NCI-H1417 (cell line): ENCODE results near the gene OAS1.

Experiments
- DNase-seq, 3 experiments: peaks; one replicate each; lab custom pipeline; 2025; lab: John Stamatoyannopoulos, UW

Gene OAS1

DNA sequence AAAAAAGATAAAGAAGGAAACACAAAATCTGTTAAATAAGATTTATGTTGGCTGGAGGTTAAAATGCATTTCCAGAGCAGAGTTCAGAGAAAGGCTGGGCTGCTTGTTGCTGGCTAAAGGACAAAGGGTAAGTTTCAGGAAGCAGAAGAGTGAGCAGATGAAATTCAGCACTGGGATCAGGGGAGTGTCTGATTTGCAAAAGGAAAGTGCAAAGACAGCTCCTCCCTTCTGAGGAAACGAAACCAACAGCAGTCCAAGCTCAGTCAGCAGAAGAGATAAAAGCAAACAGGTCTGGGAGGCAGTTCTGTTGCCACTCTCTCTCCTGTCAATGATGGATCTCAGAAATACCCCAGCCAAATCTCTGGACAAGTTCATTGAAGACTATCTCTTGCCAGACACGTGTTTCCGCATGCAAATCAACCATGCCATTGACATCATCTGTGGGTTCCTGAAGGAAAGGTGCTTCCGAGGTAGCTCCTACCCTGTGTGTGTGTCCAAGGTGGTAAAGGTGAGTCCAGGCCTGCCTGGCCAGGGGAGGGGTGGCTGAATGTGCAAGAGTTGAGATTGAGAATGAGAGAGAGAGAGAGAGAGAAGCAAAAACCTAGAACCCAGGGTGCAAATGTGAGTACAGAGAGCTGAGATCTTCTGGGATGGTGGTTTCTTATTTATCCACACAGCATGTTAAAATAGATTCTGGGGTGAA lies at the start of gene OAS1:
Gene OAS1, plus strand, starts transcription at position 251 of the 703 bp plus-strand sequence. Its CDS starts 78 bp downstream, at position 329.
- peak in 1 of 3 experiments; percentile 32 for DNase-seq

DNA sequence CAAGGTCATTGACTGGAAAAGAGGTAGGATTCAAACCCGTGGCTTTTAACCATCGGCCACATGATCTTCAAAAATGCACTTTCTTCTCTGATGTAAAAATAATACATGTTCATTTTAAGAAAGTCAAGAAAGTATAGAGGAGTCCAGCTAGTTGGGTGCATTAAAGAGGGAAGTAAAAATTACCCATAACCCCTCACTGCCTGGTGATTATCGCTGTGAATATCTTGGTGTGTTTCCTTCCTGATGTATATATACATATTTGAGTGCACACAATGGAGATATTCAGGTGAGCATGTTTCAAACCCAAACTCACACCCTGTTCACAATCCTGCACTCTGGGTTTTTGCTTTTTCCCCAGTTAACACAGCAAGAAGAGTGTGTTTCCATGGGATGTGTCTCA lies 47.5 kb upstream of the OAS1 start:
- no peak for DNase-seq

DNA sequence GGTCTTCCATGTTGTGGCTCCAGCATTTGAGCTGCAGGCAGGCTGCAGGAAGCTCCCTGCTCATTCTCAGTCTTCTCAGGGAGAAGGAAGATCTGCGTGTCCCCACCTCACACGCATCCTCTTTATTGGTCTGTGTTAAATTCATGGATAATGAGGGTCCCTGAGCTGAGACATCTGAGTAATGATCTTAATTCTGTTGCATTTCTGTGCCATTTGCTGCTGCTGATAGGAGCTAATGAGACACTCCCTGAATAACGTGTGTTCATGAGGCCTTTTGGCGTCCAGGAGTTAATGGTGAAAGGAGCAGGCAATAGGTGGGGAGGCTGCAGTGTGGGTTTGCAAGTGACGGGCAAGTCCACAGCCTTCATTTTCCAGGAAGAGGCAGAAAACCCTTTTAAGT lies 46.6 kb upstream of the OAS1 start:
- DNase-seq: no peak

DNA sequence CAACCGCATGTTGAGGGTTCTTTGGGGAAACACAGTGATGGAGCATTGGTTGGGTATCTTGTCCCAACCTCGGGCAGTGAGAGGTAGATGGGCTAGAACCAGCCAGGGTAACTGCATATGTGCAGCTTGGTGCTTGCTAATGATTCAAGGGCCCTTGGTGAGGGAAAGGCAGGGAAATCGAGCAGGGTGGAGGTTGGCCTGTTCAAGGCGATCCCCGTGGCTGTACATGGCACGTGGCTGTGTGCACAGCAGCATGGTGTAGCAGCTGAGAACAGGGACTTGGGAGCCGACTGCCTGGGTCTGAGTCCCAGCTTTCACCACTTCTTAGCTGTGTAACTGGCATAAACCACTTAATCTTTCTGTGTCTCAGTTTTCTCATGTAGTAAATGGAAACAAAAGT lies 45.5 kb upstream of the OAS1 start:
- no peak for DNase-seq

DNA sequence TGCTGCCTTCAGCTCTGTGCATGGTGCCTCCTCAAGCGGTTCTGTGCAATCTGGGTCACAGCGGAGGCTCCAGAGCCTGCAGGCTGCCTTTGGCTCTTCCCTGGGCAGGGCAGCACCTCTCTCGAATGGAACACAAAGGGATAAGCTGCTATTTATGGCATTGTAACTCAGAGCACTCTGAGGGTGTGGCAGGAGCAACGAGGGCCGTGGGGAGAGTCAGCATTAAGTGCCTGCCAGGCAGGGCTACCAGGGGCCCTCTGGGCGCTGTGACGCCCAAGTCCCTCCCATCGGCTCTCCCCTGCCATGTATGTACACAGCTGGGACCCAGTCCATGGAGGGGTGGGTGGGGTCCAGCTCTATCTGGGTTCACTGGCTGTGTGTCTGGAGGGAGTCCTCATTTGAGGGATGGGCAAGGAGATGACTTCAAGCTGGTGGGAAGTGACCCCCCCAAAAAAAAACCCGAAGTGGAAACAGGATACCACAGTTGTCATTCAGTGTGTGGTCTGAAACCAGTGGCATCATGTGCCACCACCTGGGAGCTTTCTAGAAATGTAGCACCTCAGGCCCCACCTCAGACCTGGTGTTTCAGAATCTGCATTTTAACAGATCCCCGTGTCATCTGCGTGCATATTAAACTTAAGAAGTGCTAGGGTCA lies 44.0 kb upstream of the OAS1 start:
- peak in 1 of 3 experiments; percentile 39 for DNase-seq

DNA sequence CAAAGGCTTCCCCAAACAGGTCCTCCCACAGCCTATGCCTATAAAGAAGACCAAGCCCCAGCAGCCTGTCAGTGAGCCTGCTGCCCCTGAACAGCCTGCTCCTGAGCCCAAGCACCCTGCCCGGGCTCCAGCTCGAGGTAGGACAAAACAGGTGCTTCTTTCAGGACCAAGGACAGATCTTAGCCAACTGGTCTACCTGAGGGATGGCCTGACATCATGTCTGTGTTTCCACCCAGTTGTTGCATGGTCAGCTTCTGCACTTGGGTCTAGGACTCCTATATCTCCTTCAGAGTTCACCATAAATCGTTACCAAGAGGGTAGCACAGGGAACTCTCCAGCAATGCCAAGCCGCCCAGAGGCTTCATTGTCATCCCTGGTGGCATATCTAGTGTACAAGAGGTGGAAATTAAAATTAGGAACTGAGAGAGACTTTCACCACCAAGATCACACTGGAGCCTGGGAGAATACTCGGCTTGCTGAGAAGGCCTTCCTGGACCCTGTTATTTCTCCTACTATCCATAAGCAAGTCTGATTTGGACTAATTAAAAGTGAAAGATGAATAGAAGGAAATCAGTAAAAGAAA lies 38.2 kb upstream of the OAS1 start:
- no peak for DNase-seq

DNA sequence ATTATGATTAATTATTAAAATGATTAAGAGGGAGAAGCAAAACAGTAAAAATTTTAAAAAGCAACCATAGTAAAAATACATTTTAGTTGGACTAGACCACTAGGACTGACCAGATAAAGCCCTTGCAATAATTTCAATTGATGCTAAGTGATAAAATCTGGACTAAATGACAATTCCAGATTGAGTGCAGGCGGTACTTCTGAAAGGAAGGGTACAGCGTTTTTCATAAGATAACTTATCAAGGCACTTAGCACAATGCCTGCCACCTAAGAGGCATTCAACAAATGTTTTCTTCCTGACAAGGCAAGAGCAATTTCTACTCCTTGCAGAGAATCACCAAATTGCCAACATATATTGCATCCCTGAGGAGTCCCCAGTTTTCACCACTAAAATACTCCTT lies 37.7 kb upstream of the OAS1 start:
- DNase-seq: no peak

DNA sequence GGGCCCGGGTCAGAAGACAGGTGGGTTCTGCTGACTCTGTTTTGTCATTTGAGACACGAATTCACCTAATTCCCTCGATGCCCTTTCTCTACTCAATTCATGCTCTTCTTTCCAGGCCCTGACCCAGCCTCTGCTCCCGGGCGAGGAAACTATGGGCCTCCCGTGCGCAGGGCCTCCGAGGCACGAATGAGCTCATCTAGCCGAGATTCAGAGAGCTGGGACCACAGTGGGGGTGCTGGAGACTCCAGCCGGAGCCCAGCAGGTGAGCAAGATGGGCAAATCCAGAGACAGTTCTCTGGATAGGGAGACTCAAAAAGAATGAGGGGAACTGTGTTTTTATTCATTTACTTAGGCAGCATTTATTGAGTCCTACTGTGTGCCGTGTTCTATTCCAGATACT lies 37.0 kb upstream of the OAS1 start:
- DNase-seq: no peak

DNA sequence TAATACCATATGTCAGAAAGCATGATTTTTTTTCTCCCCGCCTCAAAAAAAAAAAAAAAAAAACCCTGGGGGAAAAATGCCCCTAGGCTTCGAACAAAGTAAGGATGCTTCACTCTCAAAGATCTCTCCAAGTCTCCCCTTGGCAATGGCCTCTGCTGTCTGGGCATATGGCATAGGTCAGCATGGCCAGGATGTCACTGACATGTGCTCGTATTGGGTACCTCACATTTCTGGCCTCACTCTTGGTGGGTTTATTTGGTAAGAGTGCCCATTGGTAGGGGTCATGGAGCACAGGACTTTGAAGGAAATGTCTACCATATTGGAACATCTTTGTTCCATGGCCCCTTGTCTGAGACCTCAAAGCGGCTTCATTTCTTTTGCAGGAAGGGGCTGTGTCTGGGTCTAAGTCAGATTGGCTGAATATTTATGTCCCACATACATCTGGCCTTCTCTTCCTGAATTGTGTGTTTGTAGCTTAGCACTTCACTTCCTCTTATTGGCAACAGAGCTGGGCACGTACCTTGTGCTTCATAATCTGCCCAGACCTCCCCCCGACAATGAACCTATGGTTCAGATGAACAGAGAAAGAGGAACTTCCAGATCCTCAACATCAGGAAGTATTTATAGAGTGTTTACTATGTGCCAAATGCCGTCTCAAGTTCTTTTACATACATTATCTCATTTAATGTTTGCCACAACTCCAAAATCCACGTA lies 36.3 kb upstream of the OAS1 start:
- DNase-seq: no peak

DNA sequence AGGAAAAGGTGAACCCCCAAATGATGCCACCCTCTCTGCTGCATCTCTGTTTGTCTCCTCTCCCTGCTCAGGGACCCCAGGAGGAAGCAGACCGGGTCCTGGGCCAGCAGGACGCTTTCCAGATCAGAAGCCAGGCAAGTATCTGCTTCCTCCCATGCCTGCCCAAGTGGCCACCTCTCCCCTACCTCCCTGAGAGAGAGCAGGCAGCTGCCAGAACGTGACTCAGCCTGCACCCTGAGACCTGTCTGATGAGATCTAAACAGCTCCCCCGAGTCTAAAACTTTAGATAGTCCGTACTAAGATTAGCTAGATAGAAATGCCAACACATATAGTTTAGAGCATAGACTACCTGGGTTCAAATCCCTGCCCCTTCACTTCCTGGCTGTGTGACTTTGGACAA lies 31.2 kb upstream of the OAS1 start:
- no peak for DNase-seq

DNA sequence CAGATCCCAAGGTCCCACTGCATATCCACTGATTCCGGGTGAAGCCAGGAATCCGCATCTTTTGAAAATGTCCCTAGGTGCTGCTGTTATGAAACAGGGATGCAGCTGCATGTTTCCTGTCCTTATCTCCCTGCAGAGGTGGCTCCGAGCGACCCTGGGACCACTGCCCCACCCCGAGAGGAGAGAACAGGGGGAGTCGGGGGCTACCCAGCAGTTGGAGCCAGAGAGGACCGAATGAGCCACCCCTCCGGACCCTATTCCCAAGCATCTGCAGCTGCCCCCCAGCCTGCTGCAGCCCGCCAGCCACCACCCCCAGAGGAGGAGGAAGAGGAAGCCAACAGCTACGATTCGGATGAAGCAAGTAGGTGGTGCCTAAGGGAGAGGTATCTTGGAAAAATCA lies 30.3 kb upstream of the OAS1 start:
- no peak for DNase-seq

DNA sequence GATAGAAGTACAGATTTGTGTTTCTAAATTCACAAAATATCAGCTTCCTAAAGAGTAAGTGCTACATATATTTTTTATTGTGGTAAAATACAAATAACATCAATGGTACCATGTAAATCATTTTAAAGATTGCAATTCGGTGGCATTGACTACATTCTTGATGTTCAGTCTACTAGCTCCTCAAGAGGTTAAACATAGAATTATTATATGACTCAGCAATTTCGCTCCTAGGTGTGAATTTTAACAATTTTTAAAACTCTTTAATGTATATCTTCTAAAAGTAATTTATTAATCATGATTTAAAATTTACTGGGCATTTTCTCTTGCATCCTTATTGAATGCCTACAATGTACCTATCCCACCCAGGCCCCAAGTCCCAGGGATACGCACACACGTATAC lies 29.8 kb upstream of the OAS1 start:
- DNase-seq: no peak

DNA sequence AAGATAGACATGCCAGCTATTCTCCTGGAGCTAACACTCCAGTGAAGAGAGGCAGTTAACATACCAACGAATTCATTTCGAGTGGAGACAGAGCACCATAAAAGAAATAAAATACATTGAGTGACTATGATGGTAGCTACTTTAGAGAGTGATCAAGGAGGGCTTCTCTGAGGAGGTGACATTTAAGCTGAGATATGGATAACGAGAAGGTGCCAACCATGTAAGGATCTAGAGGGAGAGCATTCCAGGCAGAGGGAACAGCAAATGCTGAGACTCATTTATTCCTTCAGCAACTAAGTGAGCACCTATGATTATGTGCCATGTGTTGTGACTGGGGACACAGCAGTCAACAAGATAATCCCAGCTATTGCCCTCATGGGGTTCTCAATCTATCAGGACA lies 28.3 kb upstream of the OAS1 start:
- no peak for DNase-seq

DNA sequence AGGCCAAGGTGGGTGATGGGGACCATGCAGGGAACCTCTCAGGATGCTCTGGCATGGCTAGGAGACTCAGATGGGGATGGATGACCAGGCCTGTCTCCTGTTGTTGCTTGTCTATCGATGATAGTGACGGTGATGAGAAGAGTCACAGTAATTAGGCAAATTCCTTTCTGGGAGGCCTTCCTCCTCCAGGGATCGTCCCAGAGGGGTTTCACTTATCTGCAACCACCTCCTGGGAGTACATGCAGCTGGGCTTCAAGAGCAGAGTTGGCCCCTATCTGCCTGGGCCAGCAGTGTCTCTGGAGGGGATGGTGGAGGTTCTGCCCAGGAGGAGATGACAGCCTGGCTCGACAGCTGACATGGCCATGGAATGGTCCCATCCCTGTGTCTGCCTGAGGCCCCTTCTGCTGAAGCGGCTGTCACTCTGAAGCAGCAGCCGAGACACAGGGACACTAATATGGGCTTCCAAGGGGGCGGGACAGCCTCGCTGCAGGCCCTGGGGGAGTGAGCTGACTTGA lies 27.5 kb upstream of the OAS1 start:
- no peak for DNase-seq

DNA sequence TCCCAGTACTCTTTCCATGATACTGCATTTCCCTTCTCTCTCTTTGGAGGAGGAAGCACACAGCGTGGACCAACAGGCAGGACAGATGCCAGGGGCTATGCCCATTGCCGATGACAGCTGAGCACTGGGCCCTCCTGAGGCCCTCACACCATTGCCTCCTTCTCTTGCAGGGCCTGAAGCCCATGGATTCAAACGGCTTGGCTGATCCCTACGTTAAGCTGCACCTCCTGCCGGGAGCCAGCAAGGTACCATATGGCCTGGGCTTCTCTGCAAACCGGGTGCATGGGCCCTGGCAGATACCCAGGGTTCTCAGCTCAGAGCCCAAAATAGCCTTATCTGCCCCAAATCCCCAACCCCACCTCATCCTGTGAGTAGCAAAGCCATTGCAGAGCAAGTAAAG lies 25.2 kb upstream of the OAS1 start:
- DNase-seq: no peak

DNA sequence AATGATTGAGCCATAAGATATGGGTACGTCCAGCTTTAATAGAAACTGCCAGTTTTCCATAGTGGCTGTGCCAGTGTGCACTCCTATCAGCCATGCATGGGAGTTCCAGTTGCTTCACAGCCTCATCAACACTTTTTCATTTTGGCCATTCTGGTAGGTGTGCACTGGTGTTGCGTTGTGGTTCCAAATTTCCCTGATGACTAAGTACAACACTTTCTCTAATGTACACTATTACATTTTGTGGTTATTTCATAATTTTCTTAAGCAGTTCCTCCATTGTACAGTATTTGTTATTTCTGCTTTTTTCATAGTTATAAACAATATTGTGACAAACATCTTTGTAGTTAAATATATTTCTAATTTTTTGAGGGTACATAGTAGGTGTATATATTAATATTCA lies 21.5 kb upstream of the OAS1 start:
- no peak for DNase-seq

DNA sequence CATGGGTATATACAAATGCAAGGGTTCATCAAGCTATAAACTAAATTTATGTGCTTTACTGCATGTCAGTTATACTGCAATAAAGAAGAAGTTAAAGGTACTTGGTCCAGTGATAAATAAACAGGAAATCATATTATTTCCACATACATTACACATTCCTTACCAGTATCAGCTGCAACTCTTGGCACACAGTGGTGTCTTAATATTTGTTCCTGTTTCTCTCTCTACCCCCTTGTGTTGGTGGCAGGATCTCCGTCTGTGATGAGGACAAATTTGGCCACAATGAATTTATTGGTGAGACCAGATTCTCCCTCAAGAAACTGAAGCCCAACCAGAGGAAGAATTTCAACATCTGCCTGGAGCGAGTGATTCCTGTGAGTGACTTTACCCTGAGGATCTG lies 19.2 kb upstream of the OAS1 start:
- DNase-seq: no peak

DNA sequence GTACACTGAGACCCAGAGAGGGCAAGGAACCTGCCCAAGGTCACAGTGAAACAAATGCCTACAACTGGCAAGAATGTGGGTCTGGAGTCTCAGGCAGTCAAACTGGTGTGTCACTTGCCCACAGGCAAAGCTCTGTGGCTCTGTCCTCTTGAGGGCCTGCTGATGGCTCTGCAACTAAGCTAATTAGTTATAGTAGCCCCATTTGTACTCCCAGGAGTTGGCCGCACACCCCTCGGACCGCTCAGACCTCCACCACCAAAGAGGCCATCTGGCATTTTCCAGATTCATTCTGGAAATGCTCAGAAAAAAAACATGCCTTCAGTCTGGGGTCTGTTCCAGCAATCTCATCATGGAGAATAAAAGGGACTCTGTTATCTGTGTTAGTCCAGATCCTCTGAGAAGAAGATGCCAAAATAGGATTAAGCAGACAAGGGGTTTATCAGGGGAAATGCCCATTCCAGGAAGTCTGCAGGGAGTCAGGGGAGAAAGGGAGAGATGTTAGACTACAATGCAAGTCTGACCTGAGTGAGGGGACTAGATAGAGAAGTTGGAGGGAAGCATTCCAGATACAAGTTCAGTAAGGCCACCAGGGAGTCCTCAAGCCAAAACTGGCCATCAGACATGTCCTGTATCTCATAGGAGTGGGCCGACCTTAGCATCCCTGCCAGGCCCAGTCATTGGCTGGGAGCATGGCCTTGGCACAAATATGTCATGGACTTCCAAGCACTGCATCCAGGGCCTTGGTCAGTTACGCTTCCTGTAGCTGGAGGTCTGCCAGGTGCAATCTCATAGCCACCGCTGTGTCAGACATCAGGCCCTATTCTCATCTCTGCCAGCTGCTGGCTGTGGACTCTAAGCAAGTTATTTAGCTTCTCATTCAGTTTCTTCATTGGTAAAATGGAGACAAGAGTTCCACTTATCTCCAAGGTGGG lies 15.4 kb upstream of the OAS1 start:
- DNase-seq: no peak

DNA sequence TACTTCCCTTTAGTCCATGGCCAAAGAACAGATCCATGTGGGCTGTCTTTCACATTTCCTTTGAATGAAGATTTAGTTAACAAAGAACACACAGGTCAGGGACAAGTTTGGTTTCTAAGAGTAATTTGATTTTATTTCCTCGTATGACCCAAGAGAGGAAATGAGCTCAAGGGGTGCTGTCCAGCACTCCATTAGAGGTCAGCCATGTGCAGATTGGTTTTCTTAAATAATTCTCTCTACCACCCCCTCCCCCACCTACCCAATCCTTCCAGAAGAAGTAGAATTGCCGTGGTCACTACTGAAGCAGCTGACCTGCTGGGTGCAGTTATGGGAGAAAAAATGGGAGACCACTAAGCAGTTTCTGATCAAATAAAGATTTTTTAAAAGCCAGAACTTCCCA lies 13.9 kb upstream of the OAS1 start:
- no peak for DNase-seq

DNA sequence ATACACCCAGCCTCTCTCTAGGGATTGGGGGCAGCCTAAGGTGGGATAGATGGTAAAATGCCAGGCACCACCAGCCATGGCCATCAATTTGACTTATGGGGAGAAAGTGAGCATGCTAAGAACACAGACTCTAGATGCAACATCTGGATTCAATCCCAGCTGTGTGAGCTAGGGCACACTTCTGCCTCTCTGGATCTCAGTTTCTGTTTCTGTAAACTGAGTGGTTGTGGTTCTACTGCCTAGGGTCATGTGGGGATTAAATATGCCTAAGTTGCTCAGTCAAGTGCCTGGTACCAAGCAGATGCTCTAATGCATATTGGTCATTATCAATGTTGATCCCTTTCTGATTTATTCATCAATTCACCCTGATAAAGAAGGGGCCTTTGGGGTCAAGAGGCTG lies 12.6 kb upstream of the OAS1 start:
- DNase-seq: no peak

DNA sequence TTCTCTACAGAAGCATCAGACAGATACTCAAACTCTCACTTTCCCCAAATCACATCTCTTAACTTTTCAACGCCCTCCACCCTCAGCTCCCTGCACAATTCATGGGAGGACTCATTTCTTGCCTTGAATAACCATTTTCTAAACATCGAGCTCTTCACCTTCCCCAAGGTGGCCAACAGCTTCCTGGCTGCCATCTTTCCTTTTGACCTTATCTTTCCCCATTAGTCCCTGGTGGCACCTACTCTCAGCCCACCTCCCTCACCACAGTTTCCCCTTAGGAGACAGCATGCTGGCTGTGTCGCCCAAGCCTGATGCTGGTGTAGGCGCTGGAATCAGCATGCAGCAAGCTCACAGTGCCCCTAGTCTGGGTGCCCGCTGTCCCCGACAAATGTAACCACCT lies 8.4 kb upstream of the OAS1 start:
- no peak for DNase-seq
